IMR-90 (cell line): Measurements from ENCODE around the gene NKAIN2.

Source experiments
- CEBPB ChIP-seq: IDR thresholded peaks from 2 replicates; pipeline ENCODE4 v1.6.1; 2012; ENCODE audit warnings: low read depth, low read length, improper control_type of control experiment
- CHD1 ChIP-seq: IDR thresholded peaks from 2 replicates; pipeline ENCODE4 v1.6.1; 2012; ENCODE audit warnings: low read depth, low read length, improper control_type of control experiment
- CTCF ChIP-seq: conservative IDR thresholded peaks from 2 replicates; pipeline ENCODE4 v1.5.1; 2012; ENCODE audit warnings: mild to moderate bottlenecking, low read depth, low read length, improper control_type of control experiment
- FOS ChIP-seq: fragments of 150-350 bp; IDR thresholded peaks from 2 replicates; pipeline ENCODE4 v1.6.1; 2016; ENCODE audit warnings: low read depth, low read length
- MAFK ChIP-seq: IDR thresholded peaks from 2 replicates; pipeline ENCODE4 v1.6.1; 2012; ENCODE audit warnings: low read depth, low read length, improper control_type of control experiment
- MAZ ChIP-seq: IDR thresholded peaks from 2 replicates; pipeline ENCODE4 v1.6.1; 2012; ENCODE audit warnings: low read depth, mild to moderate bottlenecking, low read length, improper control_type of control experiment, moderate library complexity, borderline replicate concordance
- MXI1 ChIP-seq: IDR thresholded peaks from 2 replicates; pipeline ENCODE4 v1.6.1; 2012; ENCODE audit warnings: low read depth, mild to moderate bottlenecking, low read length, moderate library complexity, borderline replicate concordance
- POLR2A ChIP-seq: IDR thresholded peaks from 2 replicates; pipeline ENCODE4 v1.6.1; 2012; ENCODE audit warnings: mild to moderate bottlenecking, low read depth, low read length
- RAD21 ChIP-seq: IDR thresholded peaks from 2 replicates; pipeline ENCODE4 v1.6.1; 2012; ENCODE audit warnings: low read length, improper control_type of control experiment
- RFX5 ChIP-seq: IDR thresholded peaks from 2 replicates; pipeline ENCODE4 v1.8.0; 2012; ENCODE audit warnings: low read depth, mild to moderate bottlenecking, low read length, moderate library complexity

GRCh38 chr6:124722141-124722878 lies 918.6 kb downstream of the NKAIN2 start:
- no peak for TF ChIP-seq CTCF
- TF ChIP-seq MAZ, result no peak
- no peak for TF ChIP-seq MXI1
- no peak for TF ChIP-seq CHD1
- TF ChIP-seq CEBPB, result no peak
- TF ChIP-seq POLR2A, result no peak
- TF ChIP-seq MAFK, result no peak
- no peak for TF ChIP-seq FOS
- TF ChIP-seq RAD21, result no peak
- TF ChIP-seq RFX5, result no peak
